Endothelial cell of umbilical vein (primary cell): ENCODE results near the gene GPSM1. TPM values are rescaled to one million over a fixed set of nuclear protein-coding genes. Genes with fewer than 3 reads are reported as not detected.

Experiments used
- BruUV-seq: library from RNA; stranded (reverse); fragments of 400-500 nt; replicated peaks from 2 replicates; lab custom pipeline; 2021; lab: Mats Ljungman, UMichigan
- CTCF ChIA-PET: fragments of 300-600, 350-600 bp; sonication (Branson Sonifier 250); formaldehyde crosslinking; loops from one replicate; lab custom pipeline; 2021; ENCODE audit warnings: antibody characterized with exemption, inconsistent platforms; lab: Charles Lee
- POLR2A ChIA-PET: fragments of 300-600, 350-600 bp; sonication (Branson Sonifier 250); formaldehyde crosslinking; loops from one replicate; lab custom pipeline; 2021; ENCODE audit warnings: antibody characterized with exemption, inconsistent platforms; lab: Charles Lee
- DNase-seq: peaks from one replicate; pipeline ENCODE4 v3.0.0-alpha.2; 2011; ENCODE audit warnings: low read depth, low spot score
- FAIRE-seq: peaks from 2 replicates; lab custom pipeline; 2011; peaks lifted over from hg19 to GRCh38; lab: Jason Lieb, UNC
- H2AFZ ChIP-seq: 2 replicates; pipeline ENCODE4 v1.6.0; 2012; ENCODE audit warnings: low read depth, low read length, control low read depth, inconsistent platforms
- H3K27ac ChIP-seq: 2 replicates; pipeline ENCODE4 v1.5.1; 2011; ENCODE audit warnings: low read depth, mild to moderate bottlenecking, control low read depth, low read length, moderate library complexity; ENCODE audit not compliant: insufficient read depth
- H3K27me3 ChIP-seq, 2 experiments: 2 replicates each; pipeline versions ENCODE4 v1.6.0 to v1.6.1; 2011; ENCODE audit warnings: low read length in 2 of 2, mixed read lengths in 1 of 2; ENCODE audit not compliant: control insufficient read depth in 2 of 2, insufficient read depth in 2 of 2
- H3K36me3 ChIP-seq, 2 experiments: 2 replicates in 1 of 2; 3 replicates in 1 of 2; pipeline ENCODE4 v1.5.1; 2011; ENCODE audit warnings: low read length in 2 of 2, mild to moderate bottlenecking in 1 of 2, moderate library complexity in 1 of 2; ENCODE audit not compliant: control insufficient read depth in 2 of 2, insufficient read depth in 2 of 2; ENCODE audit errors: extremely low read depth in 1 of 2
- H3K4me1 ChIP-seq: 3 replicates; pipeline ENCODE4 v1.5.1; 2011; ENCODE audit warnings: mild to moderate bottlenecking, low read length; ENCODE audit not compliant: control insufficient read depth, insufficient read depth; ENCODE audit errors: extremely low read depth
- H3K4me2 ChIP-seq: 2 replicates; pipeline ENCODE4 v1.6.1; 2011; ENCODE audit warnings: low read length, control low read depth, mixed read lengths; ENCODE audit not compliant: insufficient read depth
- H3K4me3 ChIP-seq, 3 experiments: fragments of 200-600 bp in 1 of 3; sonication (generic), shearing (Covaris generic) in 1 of 3; replicated peaks in 1 of 3; 2 replicates each; pipeline ENCODE4 v1.5.1; 2011 to 2016; ENCODE audit warnings: control low read depth in 3 of 3, low read length in 3 of 3, mild to moderate bottlenecking in 2 of 3, inconsistent platforms in 1 of 3, low read depth in 1 of 3, moderate library complexity in 1 of 3; ENCODE audit not compliant: insufficient read depth in 1 of 3
- H3K79me2 ChIP-seq: 2 replicates; pipeline ENCODE4 v1.6.0; 2012; ENCODE audit warnings: low read length, inconsistent platforms; ENCODE audit not compliant: control insufficient read depth, insufficient read depth
- H3K9ac ChIP-seq: replicated peaks from 2 replicates; pipeline ENCODE3; 2011; ENCODE audit warnings: low read length, control low read depth; ENCODE audit not compliant: insufficient read depth; ENCODE audit errors: extremely low read depth
- H3K9me1 ChIP-seq: replicated peaks from 3 replicates; pipeline ENCODE4 v1.6.0; 2011; ENCODE audit warnings: mild to moderate bottlenecking, low read length; ENCODE audit not compliant: control insufficient read depth, insufficient read depth; ENCODE audit errors: extremely low read depth
- H3K9me3 ChIP-seq: replicated peaks from 2 replicates; pipeline ENCODE4 v1.5.1; 2012; ENCODE audit warnings: low read length, inconsistent platforms; ENCODE audit not compliant: control insufficient read depth, insufficient read depth
- H4K20me1 ChIP-seq: replicated peaks from 2 replicates; pipeline ENCODE3; 2011; ENCODE audit warnings: mild to moderate bottlenecking, low read length; ENCODE audit not compliant: control insufficient read depth, insufficient read depth; ENCODE audit errors: extremely low read depth
- CTCF ChIP-seq, 2 donors: IDR thresholded peaks; 1 replicate in 1 of 2; 2 replicates in 1 of 2; pipeline ENCODE4 v1.5.1; 2011; ENCODE audit warnings: low read length in 2 of 2, mild to moderate bottlenecking in 2 of 2, moderate library complexity in 2 of 2, control low read depth in 1 of 2, inconsistent platforms in 1 of 2, low read depth in 1 of 2; ENCODE audit not compliant: insufficient read depth in 1 of 2; ENCODE audit errors: extremely low read depth in 1 of 2
- FOS ChIP-seq: IDR thresholded peaks from 2 replicates; pipeline ENCODE4 v1.6.1; 2011; ENCODE audit warnings: mild to moderate bottlenecking, low read length, moderate library complexity, borderline replicate concordance; ENCODE audit not compliant: insufficient read depth
- GATA2 ChIP-seq: IDR thresholded peaks from 2 replicates; pipeline ENCODE4 v1.7.0; 2011; ENCODE audit warnings: low read depth, mild to moderate bottlenecking, moderate library complexity, mixed read lengths, low read length; ENCODE audit not compliant: insufficient read length, insufficient read depth
- dilution Hi-C: fragments of 300-500 bp; cut with MboI; formaldehyde crosslinking; loops from one replicate; pipeline ENCODE4 v1.15.0; 2019; ENCODE audit warnings: low sequenced_read_pairs; ENCODE audit not compliant: extremely low pct_ligation_motif_present
- intact Hi-C: fragments of 100-400 bp; cut with micrococcal nuclease; formaldehyde crosslinking; loops from one replicate; pipeline ENCODE4 v1.10.0; 2022
- polyA plus RNA-seq, 4 experiments: library from polyadenylated mRNA; depleted of rRNA in 3 of 4; stranded (reverse) in 3 of 4; unstranded in 1 of 4; fragments of >200 nt; gene quantifications; 2 replicates each; pipeline versions ENCODE4 v1.2.1 to v1.2.3, GENCODE V29; 2011 to 2012; ENCODE audit warnings: missing spikeins in 1 of 4
- total RNA-seq: library from RNA; stranded (reverse); gene quantifications from 2 replicates; pipeline ENCODE4 v1.2.3, GENCODE V29; 2021

Gene GPSM1
- total and polyA plus RNA-seq, 2 donors (not counting 3 experiments of a cell fraction or from before 2014, with no cell fraction given): 34.6 to 47.1 TPM

- FAIRE-seq (no peak), DNase-seq (no peak)
- no peaks in the 10 kb centered on the region for H3K9me3 ChIP-seq
- no peaks in the 10 kb centered on the region for H3K9me1 ChIP-seq
- intact Hi-C loops: no loop called here
- H3K79me2 ChIP-seq: no peaks in the 10 kb centered on the region
- no peaks in the 10 kb centered on the region for H4K20me1 ChIP-seq
- no peak overlapping the region for H3K4me3 ChIP-seq
- no peaks in the 10 kb centered on the region for H3K4me1 ChIP-seq
- no peak overlapping the region for H3K4me2 ChIP-seq
- no peak overlapping the region for H3K9ac ChIP-seq
- no peaks in the 10 kb centered on the region for H3K27me3 ChIP-seq
- dilution Hi-C loops: no loop called here
- CTCF ChIA-PET: no interaction called here
- H2AFZ ChIP-seq: no peak overlapping the region
- TF ChIP-seq FOS: no peak
- no peak for TF ChIP-seq GATA2
- no peak for TF ChIP-seq CTCF (IDR thresholded peaks at IDR 0.05; ENCODE audit: extremely low read depth in 1 of 2, insufficient read depth in 1 of 2, low read depth in 1 of 2, low read length in 2 of 2)
- BruUV-seq: no TSS peak
- H3K27ac ChIP-seq: no peak overlapping the region
- no peaks in the 10 kb centered on the region for H3K36me3 ChIP-seq
- POLR2A ChIA-PET: no interaction called here
These were observed 31.6 kb upstream of the GPSM1 start for GRCh38 chr9:136295542-136296433.
